ENCODE data around the gene C3orf62. TPM values are rescaled to one million over a fixed set of nuclear protein-coding genes. Genes with fewer than 3 reads are reported as not detected.

Gene C3orf62
- polyA plus RNA-seq, 4 donors, result 4.5 to 11.1 (median 6.0) TPM

GRCh38 chr3:49302613-49303012 lies 25.6 kb upstream of the C3orf62 start:
- FAIRE-seq, result no peak
- Histone ChIP-seq H3K4me3 (ENCODE audit: low read depth in 1 of 3, low read length in 3 of 3) (no peak overlapping the region), H3K36me3 (ENCODE audit: control insufficient read depth in 3 of 3, insufficient read depth in 2 of 3, low read depth in 1 of 3, low read length in 3 of 3) (peaks cover 14 to 83% (median 32%) of the 10 kb centered on the region in 3 donors), H3K4me1 (ENCODE audit: control insufficient read depth in 3 of 3, insufficient read depth in 2 of 3, low read depth in 1 of 3, low read length in 2 of 3) (no peaks in the 10 kb centered on the region), H3K27me3 (ENCODE audit: control insufficient read depth in 3 of 3, insufficient read depth in 3 of 3, low read length in 3 of 3) (no peaks in the 10 kb centered on the region), H3K27ac (ENCODE audit: low read depth in 1 of 3, low read length in 2 of 3) (no peak overlapping the region), H3K9me3 (ENCODE audit: control insufficient read depth in 2 of 2, insufficient read depth in 1 of 2, low read depth in 1 of 2, low read length in 1 of 2) (no peaks in the 10 kb centered on the region)
- 80 to 96% (median 92%) methylated on average over 1 of the region's 1 CpG for WGBS, 3 donors
- DNase-seq, result peak in 1 of 2 donors; percentile 9

- Histone ChIP-seq H3K9me3 (ENCODE audit: control insufficient read depth in 2 of 2, insufficient read depth in 1 of 2, low read depth in 1 of 2, low read length in 1 of 2) (no peaks in the 10 kb centered on the region), H3K27me3 (ENCODE audit: control insufficient read depth in 3 of 3, insufficient read depth in 3 of 3, low read length in 3 of 3) (no peaks in the 10 kb centered on the region), H3K4me1 (ENCODE audit: control insufficient read depth in 3 of 3, insufficient read depth in 2 of 3, low read depth in 1 of 3, low read length in 2 of 3) (no peaks in the 10 kb centered on the region), H3K27ac (ENCODE audit: low read depth in 1 of 3, low read length in 2 of 3) (no peak overlapping the region), H3K36me3 (ENCODE audit: control insufficient read depth in 3 of 3, insufficient read depth in 2 of 3, low read depth in 1 of 3, low read length in 3 of 3) (peaks cover 12 to 80% (median 26%) of the 10 kb centered on the region in 3 donors), H3K4me3 (ENCODE audit: low read depth in 1 of 3, low read length in 3 of 3) (no peak overlapping the region)
- DNase-seq (no peak), FAIRE-seq (no peak)
- WGBS, 3 donors, result 97% methylated on average over 3 of the region's 3 CpGs
These were observed 23.6 kb upstream of the C3orf62 start for GRCh38 chr3:49300595-49300994.

- Histone ChIP-seq H3K4me3 (ENCODE audit: low read depth in 1 of 3, low read length in 3 of 3) (no peak overlapping the region), H3K36me3 (ENCODE audit: control insufficient read depth in 3 of 3, insufficient read depth in 2 of 3, low read depth in 1 of 3, low read length in 3 of 3) (peaks cover 14 to 81% (median 25%) of the 10 kb centered on the region in 3 donors), H3K27me3 (ENCODE audit: control insufficient read depth in 3 of 3, insufficient read depth in 3 of 3, low read length in 3 of 3) (no peaks in the 10 kb centered on the region), H3K9me3 (ENCODE audit: control insufficient read depth in 2 of 2, insufficient read depth in 1 of 2, low read depth in 1 of 2, low read length in 1 of 2) (no peaks in the 10 kb centered on the region), H3K27ac (ENCODE audit: low read depth in 1 of 3, low read length in 2 of 3) (no peak overlapping the region), H3K4me1 (ENCODE audit: control insufficient read depth in 3 of 3, insufficient read depth in 2 of 3, low read depth in 1 of 3, low read length in 2 of 3) (no peaks in the 10 kb centered on the region)
- FAIRE-seq (no peak), DNase-seq (no peak)
- WGBS, 3 donors, result 92 to 97% (median 94%) methylated on average over 7 of the region's 7 CpGs
These were observed 21.5 kb upstream of the C3orf62 start for GRCh38 chr3:49298511-49298910.

GRCh38 chr3:49296781-49297411 lies 19.9 kb upstream of the C3orf62 start:
- FAIRE-seq, result no peak
- no peak for DNase-seq
- peaks cover 16 to 86% (median 17%) of the 10 kb centered on the region in 3 donors for H3K36me3 ChIP-seq (ENCODE audit: control insufficient read depth in 3 of 3, insufficient read depth in 2 of 3, low read depth in 1 of 3, low read length in 3 of 3)

GRCh38 chr3:49295489-49296058 lies 18.5 kb upstream of the C3orf62 start:
- no peaks in the 10 kb centered on the region for H3K4me1 ChIP-seq (ENCODE audit: control insufficient read depth in 3 of 3, insufficient read depth in 2 of 3, low read depth in 1 of 3, low read length in 2 of 3)
- DNase-seq (peak in 1 of 2 donors; percentile 26), FAIRE-seq (no peak)
- H3K9me3 ChIP-seq (ENCODE audit: control insufficient read depth in 2 of 2, insufficient read depth in 1 of 2, low read depth in 1 of 2, low read length in 1 of 2), result no peaks in the 10 kb centered on the region
- H3K27me3 ChIP-seq (ENCODE audit: control insufficient read depth in 3 of 3, insufficient read depth in 3 of 3, low read length in 3 of 3), result no peaks in the 10 kb centered on the region
- H3K36me3 ChIP-seq (ENCODE audit: control insufficient read depth in 3 of 3, insufficient read depth in 2 of 3, low read depth in 1 of 3, low read length in 3 of 3), result peaks cover 12 to 89% (median 16%) of the 10 kb centered on the region in 3 donors
- no peak overlapping the region for H3K27ac ChIP-seq (ENCODE audit: low read depth in 1 of 3, low read length in 2 of 3)
- no peak overlapping the region for H3K4me3 ChIP-seq (ENCODE audit: low read depth in 1 of 3, low read length in 3 of 3)
- WGBS, 3 donors, result 81 to 91% (median 87%) methylated on average over 11 of the region's 11 CpGs

More at GRCh38 chr3:49296781-49297411, 19.9 kb upstream of the C3orf62 start:
- WGBS, 3 donors, result 64 to 97% (median 84%) methylated on average over 2 of the region's 2 CpGs
- H3K4me1 ChIP-seq (ENCODE audit: control insufficient read depth in 3 of 3, insufficient read depth in 2 of 3, low read depth in 1 of 3, low read length in 2 of 3), result no peaks in the 10 kb centered on the region
- no peak overlapping the region for H3K4me3 ChIP-seq (ENCODE audit: low read depth in 1 of 3, low read length in 3 of 3)
- H3K9me3 ChIP-seq (ENCODE audit: control insufficient read depth in 2 of 2, insufficient read depth in 1 of 2, low read depth in 1 of 2, low read length in 1 of 2), result no peaks in the 10 kb centered on the region
- peak overlapping the region in 1 of 3 donors; percentile 36 for H3K27ac ChIP-seq (ENCODE audit: low read depth in 1 of 3, low read length in 2 of 3)
- H3K27me3 ChIP-seq (ENCODE audit: control insufficient read depth in 3 of 3, insufficient read depth in 3 of 3, low read length in 3 of 3), result no peaks in the 10 kb centered on the region

- Histone ChIP-seq H3K36me3 (ENCODE audit: control insufficient read depth in 3 of 3, insufficient read depth in 2 of 3, low read depth in 1 of 3, low read length in 3 of 3) (peaks cover 9 to 89% (median 15%) of the 10 kb centered on the region in 3 donors), H3K9me3 (ENCODE audit: control insufficient read depth in 2 of 2, insufficient read depth in 1 of 2, low read depth in 1 of 2, low read length in 1 of 2) (no peaks in the 10 kb centered on the region), H3K4me3 (ENCODE audit: low read depth in 1 of 3, low read length in 3 of 3) (no peak overlapping the region), H3K27me3 (ENCODE audit: control insufficient read depth in 3 of 3, insufficient read depth in 3 of 3, low read length in 3 of 3) (no peaks in the 10 kb centered on the region), H3K4me1 (ENCODE audit: control insufficient read depth in 3 of 3, insufficient read depth in 2 of 3, low read depth in 1 of 3, low read length in 2 of 3) (no peaks in the 10 kb centered on the region), H3K27ac (ENCODE audit: low read depth in 1 of 3, low read length in 2 of 3) (no peak overlapping the region)
- WGBS, 3 donors, result 88 to 95% (median 92%) methylated on average over 8 of the region's 8 CpGs
- FAIRE-seq (no peak), DNase-seq (no peak)
These were observed 17.3 kb upstream of the C3orf62 start for GRCh38 chr3:49294343-49294742.

- Histone ChIP-seq H3K4me3 (ENCODE audit: low read depth in 1 of 3, low read length in 3 of 3) (no peak overlapping the region), H3K4me1 (ENCODE audit: control insufficient read depth in 3 of 3, insufficient read depth in 2 of 3, low read depth in 1 of 3, low read length in 2 of 3) (peaks cover 0 to 6% (median 0%) of the 10 kb centered on the region in 3 donors), H3K27me3 (ENCODE audit: control insufficient read depth in 3 of 3, insufficient read depth in 3 of 3, low read length in 3 of 3) (no peaks in the 10 kb centered on the region), H3K36me3 (ENCODE audit: control insufficient read depth in 3 of 3, insufficient read depth in 2 of 3, low read depth in 1 of 3, low read length in 3 of 3) (peaks cover 40 to 74% (median 47%) of the 10 kb centered on the region in 3 donors), H3K9me3 (ENCODE audit: control insufficient read depth in 2 of 2, insufficient read depth in 1 of 2, low read depth in 1 of 2, low read length in 1 of 2) (no peaks in the 10 kb centered on the region), H3K27ac (ENCODE audit: low read depth in 1 of 3, low read length in 2 of 3) (no peak overlapping the region)
- no peak for FAIRE-seq
- DNase-seq, result no peak
- WGBS, 3 donors, result 92 to 96% (median 94%) methylated on average over 6 of the region's 6 CpGs
These were observed 7.0 kb upstream of the C3orf62 start for GRCh38 chr3:49283997-49284396.

- H3K4me3 ChIP-seq (ENCODE audit: low read depth in 1 of 3, low read length in 3 of 3), result no peak overlapping the region
- no peaks in the 10 kb centered on the region for H3K9me3 ChIP-seq (ENCODE audit: control insufficient read depth in 2 of 2, insufficient read depth in 1 of 2, low read depth in 1 of 2, low read length in 1 of 2)
- DNase-seq (peak; percentile 42), FAIRE-seq (no peak)
- H3K36me3 ChIP-seq (ENCODE audit: control insufficient read depth in 3 of 3, insufficient read depth in 2 of 3, low read depth in 1 of 3, low read length in 3 of 3), result peaks cover 13 to 42% (median 20%) of the 10 kb centered on the region in 3 donors
- H3K27ac ChIP-seq (ENCODE audit: low read depth in 1 of 3, low read length in 2 of 3), result peak overlapping the region in 2 of 3 donors; percentile 64 to 70
- peaks cover 2 to 30% (median 8%) of the 10 kb centered on the region in 3 donors for H3K4me1 ChIP-seq (ENCODE audit: control insufficient read depth in 3 of 3, insufficient read depth in 2 of 3, low read depth in 1 of 3, low read length in 2 of 3)
- H3K27me3 ChIP-seq (ENCODE audit: control insufficient read depth in 3 of 3, insufficient read depth in 3 of 3, low read length in 3 of 3), result no peaks in the 10 kb centered on the region
These were observed 2.3 kb upstream of the C3orf62 start for GRCh38 chr3:49279376-49279775.
